Stimulated activated CD8-positive, alpha-beta memory T cell treated with anti-CD3 and anti-CD28 coated beads, Interleukin-12 subunit alpha, Interleukin-12 subunit beta, amount 100 ng/mL, for 4 hours (primary cell): ENCODE data around the gene ALDH16A1.

ENCODE experiments used
- DNase-seq: peaks from one replicate; pipeline ENCODE4 v3.0.0-alpha.2; 2020; ENCODE audit warnings: low read depth

Gene ALDH16A1

GRCh38 chr19:49518033-49518432 lies 65.0 kb downstream of the ALDH16A1 start:
- DNase-seq = no peak
